NCI-H82 treated with DMSO at 0.1 percent for 48 hours (cell line): Measurements from ENCODE around the gene IL17RE.

Experiments used
- DNase-seq: peaks from one replicate; lab custom pipeline; 2025; ENCODE audit not compliant: unreplicated experiment; lab: John Stamatoyannopoulos, UW

Gene IL17RE

DNA sequence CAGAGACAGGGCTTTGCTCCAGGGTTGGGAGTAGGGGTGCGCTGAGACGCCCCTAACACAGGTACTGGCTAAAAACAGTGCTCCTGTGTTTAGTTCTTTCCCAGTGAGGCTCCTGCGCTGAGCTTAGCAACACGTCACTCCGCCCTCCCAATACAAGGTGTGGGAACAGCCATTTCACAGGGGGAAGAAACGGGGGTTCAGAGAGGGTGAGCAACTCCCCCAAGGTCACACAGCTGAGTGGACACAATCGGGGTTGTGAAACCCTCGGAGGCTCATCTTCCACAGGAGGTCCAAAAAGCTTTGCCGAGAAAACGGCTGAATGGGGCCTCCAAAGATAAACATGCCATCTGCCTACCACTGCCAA, 48.9 kb downstream of the IL17RE start:
- DNase-seq, result no peak

DNA sequence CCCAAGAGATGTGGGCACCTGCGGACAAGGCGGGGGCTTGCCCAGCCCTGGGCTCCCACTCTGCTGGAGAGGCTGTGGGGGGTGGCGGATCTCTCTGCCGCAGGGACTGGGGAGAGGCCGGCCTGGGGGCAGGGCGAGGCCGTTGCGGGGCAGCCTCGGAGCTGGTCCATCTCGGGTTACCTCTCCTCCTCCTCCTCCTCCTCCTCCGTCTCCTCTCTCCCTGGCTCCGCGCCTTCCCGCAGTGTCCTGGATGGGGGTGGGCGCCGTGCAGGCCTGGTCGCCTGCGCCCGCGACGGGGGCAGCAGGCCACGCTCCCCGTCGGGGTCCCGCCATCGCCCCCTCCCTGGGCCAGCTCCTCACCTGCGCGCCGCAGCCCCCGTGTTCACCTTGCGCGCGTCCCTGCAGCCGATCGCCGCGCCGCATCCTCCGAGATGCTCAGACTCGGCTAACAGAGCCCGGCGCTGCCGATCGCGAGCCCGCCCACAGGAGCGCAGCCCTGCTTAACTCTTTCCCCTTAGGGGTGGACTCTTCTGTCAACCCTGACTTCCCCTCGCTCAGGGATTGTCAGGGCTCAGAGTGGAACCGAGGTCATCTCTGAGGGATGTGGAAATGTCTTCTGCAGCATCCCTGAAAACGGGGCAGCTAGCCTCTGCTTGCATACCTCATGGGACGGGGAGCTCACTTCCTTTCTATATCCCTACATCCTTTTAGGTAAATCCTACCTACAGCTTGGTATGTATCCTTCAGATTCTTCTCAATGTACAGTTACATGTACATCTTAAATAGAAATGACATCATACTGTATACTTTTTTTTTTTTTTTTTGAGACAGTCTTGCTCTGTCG, 49.5 kb downstream of the IL17RE start, which contains the start of gene PRRT3:
PRRT3 (minus strand) TSS at position 447 of the 844 bp plus-strand sequence. CDS start 2,293 bp downstream, outside the sequence.
- no peak for DNase-seq

DNA sequence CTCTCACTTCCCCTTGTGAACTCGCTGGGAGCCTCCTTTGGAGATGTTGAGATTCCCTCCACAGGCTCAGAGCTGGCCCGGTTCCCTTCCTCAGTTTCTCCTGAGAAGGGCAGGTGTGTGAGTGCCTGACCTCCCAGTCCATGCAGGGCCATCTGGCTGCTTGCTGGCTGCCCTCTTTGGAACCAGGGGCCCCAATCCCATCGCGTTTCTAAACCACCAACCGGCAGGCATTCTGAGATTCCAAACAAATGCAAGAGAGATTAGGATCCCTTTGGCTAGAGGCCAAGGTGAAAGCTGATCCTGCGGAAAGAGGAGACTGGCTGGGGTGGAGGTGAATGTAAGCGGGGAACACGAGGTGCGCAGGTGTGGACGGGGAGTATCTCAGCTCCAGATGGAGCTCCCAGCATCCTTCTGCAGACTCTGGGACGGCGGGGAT, 52.4 kb downstream of the IL17RE start:
- peak; percentile 84 for DNase-seq

- DNase-seq, result no peak
Measured at GRCh38 chr3:9955611-9956352, 53.1 kb downstream of the IL17RE start.

DNA sequence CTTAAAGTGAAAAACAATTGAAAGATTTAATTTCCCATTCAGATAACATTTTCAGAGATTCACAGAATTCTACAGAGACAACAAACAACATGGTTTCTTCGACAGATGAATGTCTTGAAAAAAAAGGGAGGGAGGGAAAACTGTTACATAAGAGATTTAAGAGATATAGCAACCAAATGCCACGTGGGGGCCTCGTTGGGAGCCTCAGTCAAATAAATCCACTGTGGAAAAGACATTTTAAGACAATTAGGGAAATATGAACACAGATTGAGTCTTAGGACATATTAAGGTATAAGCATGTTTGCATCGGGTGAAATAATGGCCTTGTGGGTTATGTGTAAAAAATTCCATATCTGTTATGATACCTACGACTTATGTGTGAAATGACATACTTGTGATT, 54.6 kb downstream of the IL17RE start:
- DNase-seq, result peak; percentile 9

GRCh38 chr3:9965200-9965875, 62.7 kb downstream of the IL17RE start:
- no peak for DNase-seq
